ENCODE results near the gene TNC. TPM values are rescaled to one million over a fixed set of nuclear protein-coding genes. Genes with fewer than 3 reads are reported as not detected.

TNC gene
- total and polyA plus RNA-seq, 8 donors, result 0.31 to 12.5 (median 1.4) TPM

GRCh38 chr9:115142517-115143270 lies 24.7 kb upstream of the TNC start:
- H3K4me3 ChIP-seq, result no peak overlapping the region
- FAIRE-seq, result no peak
- TF ChIP-seq CTCF (IDR thresholded peaks at IDR 0.05), result no peak
- no peak for ATAC-seq
- intact Hi-C loops (cut with DNase I), result no loop called here
- no peaks in the 10 kb centered on the region for H3K4me1 ChIP-seq
- DNase-seq, result no peak
- 55 to 66% methylated on average over 6 of the region's 6 CpGs for WGBS, 2 donors
- H3K27ac ChIP-seq, result no peak overlapping the region
- H3K27me3 ChIP-seq, result no peaks in the 10 kb centered on the region
- H3K9me3 ChIP-seq, result no peaks in the 10 kb centered on the region
- no peaks in the 10 kb centered on the region for H3K36me3 ChIP-seq

GRCh38 chr9:115142090-115142489 lies 24.1 kb upstream of the TNC start:
- no peak for TF ChIP-seq CTCF (IDR thresholded peaks at IDR 0.05)
- Histone ChIP-seq H3K27ac (no peak overlapping the region), H3K27me3 (no peaks in the 10 kb centered on the region), H3K4me1 (no peaks in the 10 kb centered on the region), H3K9me3 (no peaks in the 10 kb centered on the region), H3K36me3 (no peaks in the 10 kb centered on the region), H3K4me3 (no peak overlapping the region)
- no peak for FAIRE-seq
- no peak for ATAC-seq
- no peak for DNase-seq
- intact Hi-C loops (cut with DNase I), result no loop called here

- H3K27ac ChIP-seq, result no peak overlapping the region
- FAIRE-seq (no peak), DNase-seq (no peak), ATAC-seq (no peak)
- H3K27me3 ChIP-seq, result no peaks in the 10 kb centered on the region
- no peaks in the 10 kb centered on the region for H3K4me1 ChIP-seq
- 45 to 54% methylated on average over 3 of the region's 3 CpGs for WGBS, 2 donors
- no peaks in the 10 kb centered on the region for H3K9me3 ChIP-seq
- intact Hi-C loops (cut with DNase I), result no loop called here
- TF ChIP-seq CTCF (IDR thresholded peaks at IDR 0.05), result no peak
- no peak overlapping the region for H3K4me3 ChIP-seq
- H3K36me3 ChIP-seq, result no peaks in the 10 kb centered on the region
Observed at GRCh38 chr9:115141612-115142011, 23.7 kb upstream of the TNC start.

GRCh38 chr9:115138151-115138550 lies 20.2 kb upstream of the TNC start:
- no peaks in the 10 kb centered on the region for H3K4me1 ChIP-seq
- intact Hi-C loops (cut with DNase I), result no loop called here
- H3K9me3 ChIP-seq, result no peaks in the 10 kb centered on the region
- no peaks in the 10 kb centered on the region for H3K36me3 ChIP-seq
- no peak for ATAC-seq
- H3K27me3 ChIP-seq, result no peaks in the 10 kb centered on the region
- TF ChIP-seq CTCF (IDR thresholded peaks at IDR 0.05), result no peak
- no peak overlapping the region for H3K4me3 ChIP-seq
- no peak for DNase-seq
- FAIRE-seq, result no peak
- 55 to 67% methylated on average over 2 of the region's 2 CpGs for WGBS, 2 donors
- H3K27ac ChIP-seq, result no peak overlapping the region

GRCh38 chr9:115137526-115137925 lies 19.6 kb upstream of the TNC start:
- ATAC-seq (no peak), DNase-seq (no peak), FAIRE-seq (no peak)
- Histone ChIP-seq H3K27ac (no peak overlapping the region), H3K9me3 (no peaks in the 10 kb centered on the region), H3K27me3 (no peaks in the 10 kb centered on the region), H3K4me1 (no peaks in the 10 kb centered on the region), H3K4me3 (no peak overlapping the region), H3K36me3 (no peaks in the 10 kb centered on the region)
- WGBS, 2 donors, result 39 to 61% methylated on average over 2 of the region's 2 CpGs
- no peak for TF ChIP-seq CTCF (IDR thresholded peaks at IDR 0.05)
- intact Hi-C loops (cut with DNase I), result no loop called here

Measured in pancreas (tissue), 10 donors.